ENCODE measurements around the gene SLC4A1. TPM values are rescaled to one million over a fixed set of nuclear protein-coding genes. Genes with fewer than 3 reads are reported as not detected.

The SLC4A1 gene
- total RNA-seq, 1 donor from 2014 or later, result not detected

DNA sequence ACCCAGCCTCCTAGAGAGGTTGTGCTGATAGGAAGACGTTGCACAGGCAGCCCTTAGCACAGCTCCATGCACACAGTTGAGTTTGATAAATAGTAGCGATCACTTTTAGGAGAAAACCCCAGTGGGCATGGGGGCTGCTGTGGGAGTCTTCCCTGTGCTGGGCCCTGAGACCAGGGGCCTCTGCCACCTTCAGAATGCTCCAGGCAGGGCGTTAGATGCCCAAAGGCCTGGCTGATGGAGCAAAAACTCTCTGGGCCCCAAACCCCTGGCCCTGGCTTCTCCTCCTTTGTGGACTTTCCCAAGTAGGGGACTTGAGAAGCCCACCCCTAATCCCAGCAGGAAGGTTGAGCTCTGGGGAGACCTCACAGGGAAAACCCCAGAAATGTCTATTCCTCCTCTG, 14.3 kb upstream of the SLC4A1 start:
- DNase-seq (ENCODE audit: low read depth), result no peak
- TF ChIP-seq, protein P1, sequence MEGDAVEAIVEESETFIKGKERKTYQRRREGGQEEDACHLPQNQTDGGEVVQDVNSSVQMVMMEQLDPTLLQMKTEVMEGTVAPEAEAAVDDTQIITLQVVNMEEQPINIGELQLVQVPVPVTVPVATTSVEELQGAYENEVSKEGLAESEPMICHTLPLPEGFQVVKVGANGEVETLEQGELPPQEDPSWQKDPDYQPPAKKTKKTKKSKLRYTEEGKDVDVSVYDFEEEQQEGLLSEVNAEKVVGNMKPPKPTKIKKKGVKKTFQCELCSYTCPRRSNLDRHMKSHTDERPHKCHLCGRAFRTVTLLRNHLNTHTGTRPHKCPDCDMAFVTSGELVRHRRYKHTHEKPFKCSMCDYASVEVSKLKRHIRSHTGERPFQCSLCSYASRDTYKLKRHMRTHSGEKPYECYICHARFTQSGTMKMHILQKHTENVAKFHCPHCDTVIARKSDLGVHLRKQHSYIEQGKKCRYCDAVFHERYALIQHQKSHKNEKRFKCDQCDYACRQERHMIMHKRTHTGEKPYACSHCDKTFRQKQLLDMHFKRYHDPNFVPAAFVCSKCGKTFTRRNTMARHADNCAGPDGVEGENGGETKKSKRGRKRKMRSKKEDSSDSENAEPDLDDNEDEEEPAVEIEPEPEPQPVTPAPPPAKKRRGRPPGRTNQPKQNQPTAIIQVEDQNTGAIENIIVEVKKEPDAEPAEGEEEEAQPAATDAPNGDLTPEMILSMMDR (IDR thresholded peaks at IDR 0.05; ENCODE audit: insufficient read depth, low read length, poor library complexity, severe bottlenecking), result no peak
- no peaks in the 10 kb centered on the region for H3K27me3 ChIP-seq (ENCODE audit: control insufficient read depth, insufficient read depth, low read length)
- no peaks in the 10 kb centered on the region for H3K36me3 ChIP-seq (ENCODE audit: control insufficient read depth, insufficient read depth, low read length)
- H3K4me3 ChIP-seq (ENCODE audit: low read depth, low read length), result no peak overlapping the region

DNA sequence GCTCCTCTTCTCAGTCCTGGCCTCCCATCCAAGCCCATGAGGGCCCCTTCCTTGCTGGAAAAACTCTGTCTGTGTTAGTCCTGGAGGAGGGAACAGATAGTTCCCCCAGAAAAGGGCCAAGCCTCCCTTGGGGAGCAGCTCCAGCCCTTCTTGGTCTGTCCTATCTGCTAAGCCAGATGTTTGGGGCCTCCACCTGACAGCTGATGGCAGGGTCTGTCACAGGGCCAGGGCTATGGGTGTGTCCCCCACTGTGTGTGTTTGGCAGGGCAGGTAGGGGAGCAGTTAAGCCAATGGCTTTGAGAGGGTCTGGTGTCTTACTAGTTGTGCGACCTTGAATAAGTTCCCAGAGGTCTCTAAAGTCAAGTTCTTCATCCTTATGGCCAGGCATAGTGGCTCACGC, 13.6 kb upstream of the SLC4A1 start:
- TF ChIP-seq, protein P1 (IDR thresholded peaks at IDR 0.05; ENCODE audit: insufficient read depth, low read length, poor library complexity, severe bottlenecking), result no peak
- no peak for DNase-seq (ENCODE audit: low read depth)
- no peaks in the 10 kb centered on the region for H3K27me3 ChIP-seq (ENCODE audit: control insufficient read depth, insufficient read depth, low read length)
- H3K36me3 ChIP-seq (ENCODE audit: control insufficient read depth, insufficient read depth, low read length), result no peaks in the 10 kb centered on the region
- H3K4me3 ChIP-seq (ENCODE audit: low read depth, low read length), result no peak overlapping the region

DNA sequence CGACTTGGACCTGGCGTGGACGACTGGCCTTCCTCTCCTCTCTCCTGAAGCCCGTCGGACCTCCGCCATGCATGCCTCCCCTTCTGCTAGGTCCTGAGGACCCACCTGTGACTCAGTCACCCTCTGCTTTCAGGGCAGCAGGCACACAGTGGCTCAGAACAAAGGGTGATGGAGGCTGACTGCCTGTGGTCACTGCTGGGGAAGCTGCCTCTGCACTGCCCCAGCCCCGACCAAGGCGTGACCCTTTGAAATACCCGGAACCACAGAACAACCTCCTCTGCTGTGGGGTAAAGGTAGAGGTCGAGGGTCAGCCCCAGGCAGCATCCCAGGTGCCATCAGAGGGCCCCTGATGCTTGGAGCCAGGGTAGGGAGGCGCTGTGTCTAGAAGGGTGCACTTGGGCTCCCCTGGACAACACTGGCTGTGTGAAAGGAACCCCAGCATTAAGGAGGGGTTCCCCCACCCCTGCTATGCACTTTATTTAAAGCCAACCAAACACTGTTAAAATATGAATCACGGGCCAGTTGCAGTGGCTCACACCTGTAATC, 12.5 kb upstream of the SLC4A1 start:
- Histone ChIP-seq H3K27me3 (ENCODE audit: control insufficient read depth, insufficient read depth, low read length) (no peaks in the 10 kb centered on the region), H3K4me3 (ENCODE audit: low read depth, low read length) (no peak overlapping the region), H3K36me3 (ENCODE audit: control insufficient read depth, insufficient read depth, low read length) (no peaks in the 10 kb centered on the region)
- no peak for DNase-seq (ENCODE audit: low read depth)
- TF ChIP-seq, protein P1 (IDR thresholded peaks at IDR 0.05; ENCODE audit: insufficient read depth, low read length, poor library complexity, severe bottlenecking), result no peak

DNA sequence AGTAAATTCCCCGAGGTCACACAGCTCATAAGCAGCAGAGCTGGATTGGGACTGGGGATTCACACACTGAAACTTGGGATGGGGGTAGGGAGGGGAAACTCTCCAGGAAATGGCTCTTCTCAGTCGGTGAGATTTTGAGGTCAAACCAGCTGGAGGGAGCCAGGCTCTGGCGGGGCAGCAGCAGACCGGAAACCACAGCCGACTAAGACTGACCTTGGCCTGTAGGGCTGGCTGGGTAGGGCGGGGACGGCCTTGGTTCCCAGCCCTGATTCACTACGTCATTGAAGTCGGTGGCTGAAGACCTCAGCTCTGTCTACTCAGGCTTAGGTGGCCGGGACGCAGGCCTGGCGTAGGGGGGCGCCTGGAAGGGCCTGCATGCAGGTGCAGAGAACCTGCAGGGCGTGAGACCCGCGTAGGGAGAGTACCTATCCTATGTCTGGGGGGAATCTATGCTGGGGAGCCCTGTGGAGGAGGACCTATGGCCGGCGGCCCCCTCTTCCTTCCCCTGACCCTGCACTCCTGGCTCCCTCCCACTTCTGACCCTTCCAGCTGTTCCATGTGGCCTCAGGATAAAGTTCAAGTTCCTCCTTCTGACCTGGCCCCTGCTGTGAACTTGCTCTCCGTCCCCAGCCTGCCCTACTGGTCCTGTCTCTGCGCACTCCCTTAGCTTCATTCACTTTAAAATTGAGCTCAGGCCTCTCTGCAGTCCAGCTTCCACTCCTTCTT, 11.9 kb upstream of the SLC4A1 start:
- TF ChIP-seq, protein P1 (IDR thresholded peaks at IDR 0.05; ENCODE audit: insufficient read depth, low read length, poor library complexity, severe bottlenecking), result no peak
- DNase-seq (ENCODE audit: low read depth), result peak; percentile 86
- Histone ChIP-seq H3K27me3 (ENCODE audit: control insufficient read depth, insufficient read depth, low read length) (no peaks in the 10 kb centered on the region), H3K4me3 (ENCODE audit: low read depth, low read length) (no peak overlapping the region), H3K36me3 (ENCODE audit: control insufficient read depth, insufficient read depth, low read length) (no peaks in the 10 kb centered on the region)

DNA sequence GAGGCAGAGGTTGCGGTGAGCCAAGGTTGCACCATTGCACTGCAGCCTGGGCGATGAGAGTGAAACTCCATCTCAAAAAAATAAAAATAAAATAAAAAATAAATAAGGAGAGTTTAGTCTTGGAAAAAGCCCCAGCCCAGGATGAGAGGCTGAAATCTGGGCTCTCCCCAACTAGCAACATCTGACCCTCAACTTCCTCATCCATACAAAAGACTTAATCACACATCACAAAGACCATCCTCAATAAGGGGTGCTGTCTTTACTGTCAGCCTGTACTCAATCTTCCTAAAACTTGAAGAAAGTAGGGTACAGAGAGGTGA, 11.4 kb upstream of the SLC4A1 start:
- no peak for DNase-seq (ENCODE audit: low read depth)
- TF ChIP-seq, protein P1 (IDR thresholded peaks at IDR 0.05; ENCODE audit: insufficient read depth, low read length, poor library complexity, severe bottlenecking), result no peak
- Histone ChIP-seq H3K36me3 (ENCODE audit: control insufficient read depth, insufficient read depth, low read length) (no peaks in the 10 kb centered on the region), H3K4me3 (ENCODE audit: low read depth, low read length) (no peak overlapping the region), H3K27me3 (ENCODE audit: control insufficient read depth, insufficient read depth, low read length) (no peaks in the 10 kb centered on the region)

DNA sequence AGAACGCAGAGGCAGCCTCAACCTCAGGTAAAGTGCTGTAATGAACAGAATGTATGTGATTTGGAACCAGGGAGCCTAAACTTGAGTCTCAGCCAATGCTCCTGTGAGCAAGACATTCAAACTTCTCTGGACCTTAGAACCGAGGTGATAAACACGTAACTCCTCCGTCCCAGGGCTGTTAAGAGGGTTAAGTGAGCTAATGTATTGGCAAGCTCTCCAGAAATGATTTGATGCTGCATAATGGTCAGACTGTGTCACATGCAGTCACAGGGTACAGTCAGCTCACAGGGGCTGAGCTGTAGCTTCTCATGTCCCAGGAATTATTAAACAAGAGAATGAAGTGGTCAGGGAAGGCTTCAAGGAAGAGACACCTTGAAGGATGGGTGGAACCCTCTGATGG, 10.0 kb upstream of the SLC4A1 start:
- TF ChIP-seq, protein P1 (IDR thresholded peaks at IDR 0.05; ENCODE audit: insufficient read depth, low read length, poor library complexity, severe bottlenecking), result no peak
- no peak for DNase-seq (ENCODE audit: low read depth)
- Histone ChIP-seq H3K36me3 (ENCODE audit: control insufficient read depth, insufficient read depth, low read length) (no peaks in the 10 kb centered on the region), H3K4me3 (ENCODE audit: low read depth, low read length) (no peak overlapping the region), H3K27me3 (ENCODE audit: control insufficient read depth, insufficient read depth, low read length) (no peaks in the 10 kb centered on the region)

Data from kidney epithelial cell (primary cell).